Activated T-cell treated with anti-CD3 and anti-CD28 coated beads, Interleukin-2, amount 50 U/mL, for 72 hours (primary cell): ENCODE data around the gene UHRF1. TPM values are rescaled to one million over a fixed set of nuclear protein-coding genes. Genes with fewer than 3 reads are reported as not detected.
"Not testable (repeated sequence)": the region's sequence is repeated elsewhere in the genome, so short reads cannot be mapped to it uniquely, and the experiment has no call there.

Source experiments
- ATAC-seq, 2 donors: fragments of 150-1000 bp; cut with Tn5 transposase; replicated peaks in 1 of 2; 2 replicates each; pipeline ENCODE4 v1.10.0; 2021; ENCODE audit warnings: moderate library complexity in 2 of 2, mild to moderate bottlenecking in 1 of 2
- DNase-seq, 2 donors: peaks; one replicate each; pipeline ENCODE4 v3.0.0; 2021 to 2022; ENCODE audit warnings: mixed read lengths in 1 of 2
- H3K27ac Mint-ChIP-seq: one replicate; pipeline ENCODE4 v1.8.0; 2022; ENCODE audit warnings: mild to moderate bottlenecking, moderate library complexity, mixed read lengths
- H3K27me3 Mint-ChIP-seq: one replicate; pipeline ENCODE4 v1.8.0; 2022; ENCODE audit warnings: low read depth, mixed read lengths
- H3K36me3 Mint-ChIP-seq, 2 donors: one replicate each; pipeline ENCODE4 v1.8.0; 2022; ENCODE audit warnings: mixed read lengths in 2 of 2, mild to moderate bottlenecking in 1 of 2; ENCODE audit not compliant: insufficient read depth in 2 of 2
- H3K4me1 Mint-ChIP-seq: one replicate; pipeline ENCODE4 v1.8.0; 2022; ENCODE audit warnings: low read depth, mixed read lengths
- H3K4me3 Mint-ChIP-seq, 2 donors: one replicate each; pipeline ENCODE4 v1.8.0; 2022; ENCODE audit warnings: mild to moderate bottlenecking in 2 of 2, mixed read lengths in 2 of 2, moderate library complexity in 2 of 2
- H3K9me3 Mint-ChIP-seq, 2 donors: one replicate each; pipeline ENCODE4 v1.8.0; 2022; ENCODE audit warnings: mixed read lengths in 2 of 2
- total RNA-seq, 2 donors: library from RNA; stranded (reverse); gene quantifications; one replicate each; pipeline ENCODE4 v1.2.3, GENCODE V29; 2022

The UHRF1 gene
- total RNA-seq, 2 donors from 2014 or later, result 76.4 to 110 TPM

- no peaks in the 10 kb centered on the region for H3K27me3 Mint-ChIP-seq
- H3K4me3 Mint-ChIP-seq, result no peak overlapping the region
- H3K4me1 Mint-ChIP-seq, result peaks cover 6% of the 10 kb centered on the region
- no peak overlapping the region for H3K27ac Mint-ChIP-seq
- H3K9me3 Mint-ChIP-seq, result no peaks in the 10 kb centered on the region
- H3K36me3 Mint-ChIP-seq, result peaks cover 13 to 28% of the 10 kb centered on the region in 2 donors
- DNase-seq (no peak), ATAC-seq (no peak)
These were observed 21.4 kb downstream of the UHRF1 start for GRCh38 chr19:4930664-4931063.

- Mint-ChIP-seq H3K27me3 (no peaks in the 10 kb centered on the region), H3K27ac (no peak overlapping the region), H3K4me3 (no peak overlapping the region), H3K36me3 (peaks cover 17 to 40% of the 10 kb centered on the region in 2 donors), H3K4me1 (no peaks in the 10 kb centered on the region), H3K9me3 (no peaks in the 10 kb centered on the region)
- DNase-seq (no peak), ATAC-seq (no peak)
These were observed 23.4 kb downstream of the UHRF1 start for GRCh38 chr19:4932711-4933110.

- no peak overlapping the region for H3K4me3 Mint-ChIP-seq
- H3K9me3 Mint-ChIP-seq, result no peaks in the 10 kb centered on the region
- no peaks in the 10 kb centered on the region for H3K4me1 Mint-ChIP-seq
- H3K36me3 Mint-ChIP-seq, result peaks cover 17 to 45% of the 10 kb centered on the region in 2 donors
- ATAC-seq (no peak), DNase-seq (no peak)
- H3K27me3 Mint-ChIP-seq, result no peaks in the 10 kb centered on the region
- H3K27ac Mint-ChIP-seq, result no peak overlapping the region
These were observed 24.2 kb downstream of the UHRF1 start for GRCh38 chr19:4933528-4933927.

- ATAC-seq (no peak), DNase-seq (no peak)
- Mint-ChIP-seq H3K36me3 (peaks cover 19 to 48% of the 10 kb centered on the region in 2 donors), H3K9me3 (no peaks in the 10 kb centered on the region), H3K4me1 (no peaks in the 10 kb centered on the region), H3K27me3 (no peaks in the 10 kb centered on the region), H3K4me3 (no peak overlapping the region), H3K27ac (no peak overlapping the region)
These were observed 26.1 kb downstream of the UHRF1 start for GRCh38 chr19:4935444-4935843.

- ATAC-seq (no peak), DNase-seq (no peak)
- no peak overlapping the region for H3K4me3 Mint-ChIP-seq
- H3K36me3 Mint-ChIP-seq, result peaks cover 17 to 48% of the 10 kb centered on the region in 2 donors
- H3K27ac Mint-ChIP-seq, result no peak overlapping the region
- H3K9me3 Mint-ChIP-seq, result no peaks in the 10 kb centered on the region
- H3K4me1 Mint-ChIP-seq, result no peaks in the 10 kb centered on the region
- H3K27me3 Mint-ChIP-seq, result no peaks in the 10 kb centered on the region
These were observed 27.8 kb downstream of the UHRF1 start for GRCh38 chr19:4937060-4937459.

GRCh38 chr19:4938461-4938860, 29.2 kb downstream of the UHRF1 start:
- H3K4me3 Mint-ChIP-seq, H3K9me3 Mint-ChIP-seq: not testable (repeated sequence)
- peaks cover 11 to 45% of the 10 kb centered on the region in 2 donors for H3K36me3 Mint-ChIP-seq

GRCh38 chr19:4939466-4939865, 30.2 kb downstream of the UHRF1 start:
- Mint-ChIP-seq H3K27ac (no peak overlapping the region), H3K4me3 (no peak overlapping the region), H3K36me3 (peaks cover 11 to 43% of the 10 kb centered on the region in 2 donors), H3K4me1 (no peaks in the 10 kb centered on the region), H3K27me3 (no peaks in the 10 kb centered on the region), H3K9me3 (no peaks in the 10 kb centered on the region)
- DNase-seq (no peak), ATAC-seq (no peak)

More at GRCh38 chr19:4938461-4938860, 29.2 kb downstream of the UHRF1 start:
- H3K27ac Mint-ChIP-seq, DNase-seq, H3K27me3 Mint-ChIP-seq, ATAC-seq, H3K4me1 Mint-ChIP-seq: not testable (repeated sequence)

GRCh38 chr19:4941638-4942169, 32.4 kb downstream of the UHRF1 start:
- H3K9me3 Mint-ChIP-seq, DNase-seq, ATAC-seq, H3K27me3 Mint-ChIP-seq, H3K4me1 Mint-ChIP-seq, H3K27ac Mint-ChIP-seq, H3K4me3 Mint-ChIP-seq: not testable (repeated sequence)
- peaks cover 10 to 37% of the 10 kb centered on the region in 2 donors for H3K36me3 Mint-ChIP-seq

GRCh38 chr19:4950650-4951049, 41.3 kb downstream of the UHRF1 start:
- H3K27ac Mint-ChIP-seq, H3K27me3 Mint-ChIP-seq, H3K4me3 Mint-ChIP-seq, H3K4me1 Mint-ChIP-seq, H3K9me3 Mint-ChIP-seq, DNase-seq, ATAC-seq: not testable (repeated sequence)
- H3K36me3 Mint-ChIP-seq, result peaks cover 20 to 45% of the 10 kb centered on the region in 2 donors

GRCh38 chr19:4951656-4952055, 42.4 kb downstream of the UHRF1 start:
- no peak for DNase-seq
- H3K36me3 Mint-ChIP-seq, result peaks cover 17 to 41% of the 10 kb centered on the region in 2 donors
- no peaks in the 10 kb centered on the region for H3K27me3 Mint-ChIP-seq
- H3K4me1 Mint-ChIP-seq, result no peaks in the 10 kb centered on the region
- H3K27ac Mint-ChIP-seq, result no peak overlapping the region
- no peaks in the 10 kb centered on the region for H3K9me3 Mint-ChIP-seq
- H3K4me3 Mint-ChIP-seq, result no peak overlapping the region
- ATAC-seq, result no peak

GRCh38 chr19:4952945-4953344, 43.6 kb downstream of the UHRF1 start:
- Mint-ChIP-seq H3K4me1 (no peaks in the 10 kb centered on the region), H3K36me3 (peaks cover 11 to 32% of the 10 kb centered on the region in 2 donors), H3K27me3 (no peaks in the 10 kb centered on the region), H3K27ac (no peak overlapping the region), H3K9me3 (no peaks in the 10 kb centered on the region), H3K4me3 (no peak overlapping the region)
- ATAC-seq (no peak), DNase-seq (no peak)

- not testable (repeated sequence) for ATAC-seq, H3K4me3 Mint-ChIP-seq
- peak overlapping the region; percentile 76 for H3K27ac Mint-ChIP-seq
These were observed 45.2 kb downstream of the UHRF1 start for GRCh38 chr19:4954320-4955149.

GRCh38 chr19:4955274-4955673, 46.0 kb downstream of the UHRF1 start:
- no peak overlapping the region for H3K4me3 Mint-ChIP-seq
- no peaks in the 10 kb centered on the region for H3K27me3 Mint-ChIP-seq
- DNase-seq, result no peak
- no peak for ATAC-seq
- H3K27ac Mint-ChIP-seq, result no peak overlapping the region
- H3K4me1 Mint-ChIP-seq, result no peaks in the 10 kb centered on the region
- H3K36me3 Mint-ChIP-seq, result peaks cover 13 to 33% of the 10 kb centered on the region in 2 donors
- no peaks in the 10 kb centered on the region for H3K9me3 Mint-ChIP-seq

More at GRCh38 chr19:4954320-4955149, 45.2 kb downstream of the UHRF1 start:
- H3K4me1 Mint-ChIP-seq, H3K9me3 Mint-ChIP-seq, DNase-seq, H3K27me3 Mint-ChIP-seq: not testable (repeated sequence)
- H3K36me3 Mint-ChIP-seq, result peaks cover 13 to 28% of the 10 kb centered on the region in 2 donors
